Caco-2 (cell line): Measurements from ENCODE around the gene UBE2V1. TPM values are rescaled to one million over a fixed set of nuclear protein-coding genes. Genes with fewer than 3 reads are reported as not detected.

Experiments used
- BruUV-seq: library from RNA; stranded (reverse); fragments of 400-500 nt; replicated peaks from 2 replicates; lab custom pipeline; 2021; lab: Mats Ljungman, UMichigan
- CTCF ChIA-PET: fragments of 300-600 bp; sonication (Branson Sonifier 250); formaldehyde crosslinking; loops from one replicate; lab custom pipeline; 2022; ENCODE audit warnings: antibody characterized with exemption; lab: Charles Lee
- POLR2A ChIA-PET: fragments of 300-600 bp; sonication (Branson Sonifier 250); formaldehyde crosslinking; loops from one replicate; lab custom pipeline; 2022; ENCODE audit warnings: antibody characterized with exemption; lab: Charles Lee
- DNase-seq, 2 experiments: peaks; one replicate each; pipeline versions ENCODE4 v3.0.0 to v3.0.0-alpha.2; 2020 to 2022
- H3K27me3 ChIP-seq: replicated peaks from 2 replicates; pipeline ENCODE4 v1.6.0; 2011; ENCODE audit warnings: low read length; ENCODE audit not compliant: control insufficient read depth, insufficient read depth
- H3K36me3 ChIP-seq: 2 replicates; pipeline ENCODE4 v1.5.1; 2011; ENCODE audit warnings: low read length; ENCODE audit not compliant: control insufficient read depth, insufficient read depth
- H3K4me1 ChIP-seq: fragments of 250-450 bp; sonication (Bioruptor Pico); 2 replicates; pipeline ENCODE4 v1.5.1; 2020; ENCODE audit warnings: mild to moderate bottlenecking
- H3K4me3 ChIP-seq: 2 replicates; pipeline ENCODE4 v1.5.1; 2011; ENCODE audit warnings: low read depth, mild to moderate bottlenecking, control low read depth, low read length
- H3K9me3 ChIP-seq: fragments of 250-450 bp; sonication (Bioruptor Pico); 2 replicates; pipeline ENCODE4 v1.5.1; 2020; ENCODE audit warnings: mild to moderate bottlenecking, moderate library complexity
- H3K27ac Mint-ChIP-seq: one replicate; pipeline ENCODE4 v1.8.0; 2022; ENCODE audit warnings: mixed read lengths; ENCODE audit not compliant: unreplicated experiment
- H3K27me3 Mint-ChIP-seq: one replicate; pipeline ENCODE4 v1.8.0; 2022; ENCODE audit warnings: mixed read lengths; ENCODE audit not compliant: insufficient read depth, unreplicated experiment
- H3K36me3 Mint-ChIP-seq: one replicate; pipeline ENCODE4 v1.8.0; 2022; ENCODE audit warnings: mild to moderate bottlenecking, mixed read lengths; ENCODE audit not compliant: insufficient read depth, unreplicated experiment
- H3K4me1 Mint-ChIP-seq: one replicate; pipeline ENCODE4 v1.8.0; 2022; ENCODE audit warnings: low read depth, mixed read lengths; ENCODE audit not compliant: unreplicated experiment
- H3K4me3 Mint-ChIP-seq: one replicate; pipeline ENCODE4 v1.8.0; 2022; ENCODE audit warnings: mild to moderate bottlenecking, moderate library complexity, mixed read lengths; ENCODE audit not compliant: unreplicated experiment
- H3K9me3 Mint-ChIP-seq: one replicate; pipeline ENCODE4 v1.8.0; 2022; ENCODE audit warnings: mixed read lengths; ENCODE audit not compliant: unreplicated experiment
- intact Hi-C: fragments of 100-400 bp; cut with micrococcal nuclease; formaldehyde crosslinking; loops from one replicate; pipeline ENCODE4 v1.10.0; 2022; ENCODE audit not compliant: unreplicated experiment
- total RNA-seq: library from RNA; stranded (reverse); gene quantifications from 2 replicates; pipeline ENCODE4 v1.2.3, GENCODE V29; 2022
- TF ChIP-seq, protein P1 (sequence below), 2 experiments: fragments of 200-600 bp in 1 of 2; IDR thresholded peaks; 1 replicate in 1 of 2; 2 replicates in 1 of 2; pipeline versions ENCODE4 v1.5.1 to v1.8.0; 2011 to 2022; ENCODE audit warnings: antibody characterized with exemption in 1 of 2, control low read depth in 1 of 2, inconsistent platforms in 1 of 2, low read depth in 1 of 2, low read length in 1 of 2, mild to moderate bottlenecking in 1 of 2, moderate library complexity in 1 of 2; ENCODE audit not compliant: insufficient read depth in 1 of 2, severe bottlenecking in 1 of 2, unreplicated experiment in 1 of 2

Gene UBE2V1
- total RNA-seq, 1 experiment from 2014 or later = 485 TPM

DNA sequence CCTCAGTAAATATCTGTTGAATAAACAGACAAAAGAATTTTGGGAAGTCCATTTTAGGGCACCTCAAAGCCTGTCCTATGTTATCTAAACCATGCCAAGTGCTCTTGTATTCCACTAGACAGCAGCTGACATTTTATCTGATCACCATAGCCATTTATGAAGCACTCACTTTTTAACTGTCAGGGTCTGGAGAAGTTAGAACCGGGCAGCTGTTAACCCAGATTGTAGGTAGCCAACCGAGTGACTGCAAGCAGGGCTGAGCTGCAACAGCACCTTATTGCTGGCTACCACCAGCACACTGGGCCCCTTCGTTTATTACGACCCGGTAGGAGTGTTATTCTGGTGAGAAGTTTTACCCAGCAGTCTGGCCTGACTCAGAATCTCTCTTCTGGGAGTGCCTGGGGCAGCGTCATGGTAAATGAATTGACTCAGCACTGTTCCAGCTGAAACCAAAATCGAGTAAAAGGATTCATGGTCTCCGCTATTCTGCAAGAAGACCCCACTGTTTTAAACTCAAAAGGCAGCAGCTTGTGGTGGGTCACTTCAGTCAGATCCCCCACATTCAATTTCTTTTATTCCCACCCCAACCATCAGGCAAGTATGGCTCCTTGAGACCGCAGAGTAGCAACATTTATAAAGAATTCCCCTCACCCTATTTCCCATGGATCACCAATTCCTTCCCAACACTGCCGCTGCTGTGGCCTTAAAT lies 1.7 kb downstream of the UBE2V1 start:
- intact Hi-C loops = no loop called here
- H3K4me3 Mint-ChIP-seq = peak overlapping the region; percentile 96
- ChIA-PET CTCF (interaction anchor here (0.6 to 1.3 kb wide), 3 partner anchors 9 to 680 kb away, joined by 3 to 6 read pairs (median 3); no protein-coding TSS in a partner anchor), POLR2A (interaction anchor here (1.0 kb wide), 1 partner anchor 55 kb away, joined by 3 read pairs; no protein-coding TSS in a partner anchor)
- peaks cover 57% of the 10 kb centered on the region for H3K36me3 Mint-ChIP-seq
- H3K4me3 ChIP-seq = peak overlapping the region; percentile 83
- peaks cover 66% of the 10 kb centered on the region for H3K4me1 ChIP-seq
- no TSS peak for BruUV-seq
- H3K9me3 Mint-ChIP-seq = no peaks in the 10 kb centered on the region
- no peaks in the 10 kb centered on the region for H3K9me3 ChIP-seq
- H3K27me3 ChIP-seq = no peaks in the 10 kb centered on the region
- peak overlapping the region; percentile 93 for H3K27ac Mint-ChIP-seq
- H3K36me3 ChIP-seq = 0 out of 2 replicates have a peak, but pooled peaks cover 2% of the 10 kb centered on the region
- no peaks in the 10 kb centered on the region for H3K27me3 Mint-ChIP-seq
- H3K4me1 Mint-ChIP-seq = peaks cover 76% of the 10 kb centered on the region
- TF ChIP-seq, protein P1, sequence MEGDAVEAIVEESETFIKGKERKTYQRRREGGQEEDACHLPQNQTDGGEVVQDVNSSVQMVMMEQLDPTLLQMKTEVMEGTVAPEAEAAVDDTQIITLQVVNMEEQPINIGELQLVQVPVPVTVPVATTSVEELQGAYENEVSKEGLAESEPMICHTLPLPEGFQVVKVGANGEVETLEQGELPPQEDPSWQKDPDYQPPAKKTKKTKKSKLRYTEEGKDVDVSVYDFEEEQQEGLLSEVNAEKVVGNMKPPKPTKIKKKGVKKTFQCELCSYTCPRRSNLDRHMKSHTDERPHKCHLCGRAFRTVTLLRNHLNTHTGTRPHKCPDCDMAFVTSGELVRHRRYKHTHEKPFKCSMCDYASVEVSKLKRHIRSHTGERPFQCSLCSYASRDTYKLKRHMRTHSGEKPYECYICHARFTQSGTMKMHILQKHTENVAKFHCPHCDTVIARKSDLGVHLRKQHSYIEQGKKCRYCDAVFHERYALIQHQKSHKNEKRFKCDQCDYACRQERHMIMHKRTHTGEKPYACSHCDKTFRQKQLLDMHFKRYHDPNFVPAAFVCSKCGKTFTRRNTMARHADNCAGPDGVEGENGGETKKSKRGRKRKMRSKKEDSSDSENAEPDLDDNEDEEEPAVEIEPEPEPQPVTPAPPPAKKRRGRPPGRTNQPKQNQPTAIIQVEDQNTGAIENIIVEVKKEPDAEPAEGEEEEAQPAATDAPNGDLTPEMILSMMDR (IDR thresholded peaks at IDR 0.05; ENCODE audit: insufficient read depth in 1 of 2, low read depth in 1 of 2, low read length in 1 of 2, severe bottlenecking in 1 of 2, unreplicated experiment in 1 of 2) = no peak
- peak in 1 of 2 experiments; percentile 41 for DNase-seq

DNA sequence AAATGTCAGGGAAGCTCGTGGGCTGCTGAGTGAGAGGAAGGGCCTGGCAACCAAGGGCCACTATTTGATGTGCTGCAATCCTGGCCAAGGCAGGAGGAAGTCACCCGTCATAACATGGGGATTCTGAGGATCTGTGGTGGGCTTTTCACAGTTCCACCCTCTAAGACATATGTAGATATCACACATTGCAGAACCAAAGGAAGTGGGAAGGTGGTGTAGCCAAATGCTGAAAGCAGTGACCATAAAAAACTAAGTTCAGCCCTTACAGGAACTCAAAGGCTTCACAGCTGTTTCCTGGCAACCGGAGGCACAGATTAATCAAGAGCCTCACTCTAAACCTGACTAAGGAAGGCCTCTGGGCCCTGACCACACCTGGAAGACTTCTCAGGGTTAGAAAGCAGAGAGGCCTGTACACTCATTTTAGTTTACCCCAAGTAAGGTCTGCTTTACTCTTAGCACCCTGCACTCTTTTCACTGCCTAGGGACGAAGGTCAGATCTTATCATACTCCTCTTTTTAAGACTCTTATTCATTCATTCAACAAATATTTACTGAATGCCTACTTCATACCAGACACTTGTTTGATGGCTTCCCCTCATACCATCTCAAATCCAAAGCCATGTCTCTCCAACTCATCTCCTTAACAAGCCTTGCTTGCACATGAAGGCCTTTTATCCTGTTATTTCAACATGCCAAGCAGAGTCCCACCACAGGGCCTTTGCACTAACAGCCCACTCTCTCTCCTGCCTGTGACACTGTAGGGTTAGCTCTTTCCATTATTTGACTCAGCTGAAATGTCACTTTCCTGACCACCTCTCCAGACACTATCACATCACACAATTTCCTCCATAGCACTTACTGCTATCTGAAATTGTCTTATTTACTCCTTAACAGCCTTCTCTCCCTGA lies 2.6 kb downstream of the UBE2V1 start:
- Histone ChIP-seq H3K4me3 (no peak overlapping the region), H3K9me3 (no peaks in the 10 kb centered on the region), H3K36me3 (0 out of 2 replicates have a peak, but pooled peaks cover 2% of the 10 kb centered on the region), H3K27me3 (no peaks in the 10 kb centered on the region), H3K4me1 (peaks cover 63% of the 10 kb centered on the region)
- peaks cover 68% of the 10 kb centered on the region for H3K4me1 Mint-ChIP-seq
- H3K9me3 Mint-ChIP-seq = no peaks in the 10 kb centered on the region
- H3K27ac Mint-ChIP-seq = peak overlapping the region; percentile 57
- peaks cover 50% of the 10 kb centered on the region for H3K36me3 Mint-ChIP-seq
- TF ChIP-seq, protein P1 (IDR thresholded peaks at IDR 0.05; ENCODE audit: insufficient read depth in 1 of 2, low read depth in 1 of 2, low read length in 1 of 2, severe bottlenecking in 1 of 2, unreplicated experiment in 1 of 2) = no peak
- ChIA-PET CTCF (interaction anchor here (0.6 to 1.5 kb wide), 7 partner anchors 10 to 681 kb away, joined by 3 to 8 read pairs (median 4); no protein-coding TSS in a partner anchor), POLR2A (interaction anchor here (0.6 to 1.6 kb wide), 6 partner anchors 11 to 62 kb away, joined by 3 to 10 read pairs (median 4); partner anchors contain the start of gene PEDS1)
- no TSS peak for BruUV-seq
- intact Hi-C loops = loop anchor here (1.0 kb wide), 2 partner anchors 11 to 56 kb away; no protein-coding TSS in a partner anchor
- H3K27me3 Mint-ChIP-seq = no peaks in the 10 kb centered on the region
- H3K4me3 Mint-ChIP-seq = peak overlapping the region; percentile 96
- peak; percentile 80 for DNase-seq
